CD1c-positive myeloid dendritic cell (primary cell): ENCODE results near the gene ABCC10.
A peak's percentile ranks its signal among the peaks of the same experiment; 100 is the strongest.
"Not testable (repeated sequence)": the region's sequence is repeated elsewhere in the genome, so short reads cannot be mapped to it uniquely, and the experiment has no call there.

ENCODE experiments used
- DNase-seq: peaks from one replicate; pipeline ENCODE4 v3.0.0-alpha.2; 2016; ENCODE audit errors: extremely low spot score

The ABCC10 gene, protein sequence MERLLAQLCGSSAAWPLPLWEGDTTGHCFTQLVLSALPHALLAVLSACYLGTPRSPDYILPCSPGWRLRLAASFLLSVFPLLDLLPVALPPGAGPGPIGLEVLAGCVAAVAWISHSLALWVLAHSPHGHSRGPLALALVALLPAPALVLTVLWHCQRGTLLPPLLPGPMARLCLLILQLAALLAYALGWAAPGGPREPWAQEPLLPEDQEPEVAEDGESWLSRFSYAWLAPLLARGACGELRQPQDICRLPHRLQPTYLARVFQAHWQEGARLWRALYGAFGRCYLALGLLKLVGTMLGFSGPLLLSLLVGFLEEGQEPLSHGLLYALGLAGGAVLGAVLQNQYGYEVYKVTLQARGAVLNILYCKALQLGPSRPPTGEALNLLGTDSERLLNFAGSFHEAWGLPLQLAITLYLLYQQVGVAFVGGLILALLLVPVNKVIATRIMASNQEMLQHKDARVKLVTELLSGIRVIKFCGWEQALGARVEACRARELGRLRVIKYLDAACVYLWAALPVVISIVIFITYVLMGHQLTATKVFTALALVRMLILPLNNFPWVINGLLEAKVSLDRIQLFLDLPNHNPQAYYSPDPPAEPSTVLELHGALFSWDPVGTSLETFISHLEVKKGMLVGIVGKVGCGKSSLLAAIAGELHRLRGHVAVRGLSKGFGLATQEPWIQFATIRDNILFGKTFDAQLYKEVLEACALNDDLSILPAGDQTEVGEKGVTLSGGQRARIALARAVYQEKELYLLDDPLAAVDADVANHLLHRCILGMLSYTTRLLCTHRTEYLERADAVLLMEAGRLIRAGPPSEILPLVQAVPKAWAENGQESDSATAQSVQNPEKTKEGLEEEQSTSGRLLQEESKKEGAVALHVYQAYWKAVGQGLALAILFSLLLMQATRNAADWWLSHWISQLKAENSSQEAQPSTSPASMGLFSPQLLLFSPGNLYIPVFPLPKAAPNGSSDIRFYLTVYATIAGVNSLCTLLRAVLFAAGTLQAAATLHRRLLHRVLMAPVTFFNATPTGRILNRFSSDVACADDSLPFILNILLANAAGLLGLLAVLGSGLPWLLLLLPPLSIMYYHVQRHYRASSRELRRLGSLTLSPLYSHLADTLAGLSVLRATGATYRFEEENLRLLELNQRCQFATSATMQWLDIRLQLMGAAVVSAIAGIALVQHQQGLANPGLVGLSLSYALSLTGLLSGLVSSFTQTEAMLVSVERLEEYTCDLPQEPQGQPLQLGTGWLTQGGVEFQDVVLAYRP (N-terminal part only)

DNA sequence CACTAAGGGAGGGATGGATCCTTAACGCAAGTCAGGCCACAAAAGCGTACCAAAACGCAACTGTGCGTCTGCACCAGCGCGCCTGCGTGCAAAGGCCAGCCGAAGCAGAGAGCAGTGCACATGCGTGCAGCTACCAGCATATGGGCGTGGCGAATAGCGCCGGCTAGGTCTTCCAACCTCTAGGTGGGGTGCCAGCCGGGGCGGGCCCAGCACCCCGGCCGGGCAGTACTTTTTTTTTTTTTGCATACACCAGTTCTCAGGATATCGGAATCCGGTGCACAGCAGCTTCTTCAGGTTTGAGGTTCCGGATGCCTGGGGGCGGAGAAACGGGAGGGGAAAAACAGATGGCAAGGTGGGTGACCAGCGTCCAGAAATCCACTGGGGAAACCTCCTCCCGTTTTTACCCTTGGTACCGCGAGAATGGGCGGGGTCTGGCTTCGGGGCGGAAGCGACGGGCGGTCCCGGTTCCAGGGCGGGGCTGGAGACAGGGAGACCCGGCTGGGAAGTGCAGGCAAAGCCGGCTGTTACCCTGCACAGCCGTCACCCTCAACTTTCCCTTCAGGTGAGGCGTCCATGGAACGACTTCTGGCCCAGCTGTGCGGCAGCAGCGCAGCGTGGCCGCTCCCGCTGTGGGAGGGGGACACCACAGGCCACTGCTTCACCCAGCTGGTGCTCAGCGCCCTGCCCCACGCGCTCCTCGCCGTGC, at the start of gene ABCC10:
ABCC10 (plus strand) TSS at position 136 of the 706 bp plus-strand sequence; CDS start at position 574, 438 bp downstream.
- DNase-seq: peak; percentile 97

DNA sequence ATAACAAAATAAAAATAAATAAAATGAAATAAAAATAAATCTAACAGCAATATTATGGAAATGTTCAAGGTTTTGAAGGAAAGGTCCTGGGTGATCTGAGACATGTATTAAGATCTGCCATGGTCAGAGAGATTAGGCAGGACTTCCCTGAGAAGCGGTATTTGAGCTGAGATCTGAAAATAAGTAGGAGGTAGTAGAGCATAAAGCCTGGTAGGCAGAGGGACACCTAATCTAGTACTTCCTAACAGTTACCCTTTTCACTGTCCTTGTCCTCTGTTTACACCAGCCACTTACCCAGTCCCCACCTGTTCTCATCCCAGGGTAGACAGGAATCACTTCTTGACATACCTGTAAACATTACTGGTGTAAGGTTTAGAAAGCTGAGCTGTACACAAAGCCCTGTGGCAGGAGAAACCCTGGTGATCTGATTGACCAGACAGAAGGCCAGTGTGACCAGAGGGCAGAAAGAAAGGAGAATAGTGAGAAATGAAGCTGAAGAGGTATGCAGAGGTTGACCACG, 49.6 kb upstream of the ABCC10 start:
- no peak for DNase-seq

DNA sequence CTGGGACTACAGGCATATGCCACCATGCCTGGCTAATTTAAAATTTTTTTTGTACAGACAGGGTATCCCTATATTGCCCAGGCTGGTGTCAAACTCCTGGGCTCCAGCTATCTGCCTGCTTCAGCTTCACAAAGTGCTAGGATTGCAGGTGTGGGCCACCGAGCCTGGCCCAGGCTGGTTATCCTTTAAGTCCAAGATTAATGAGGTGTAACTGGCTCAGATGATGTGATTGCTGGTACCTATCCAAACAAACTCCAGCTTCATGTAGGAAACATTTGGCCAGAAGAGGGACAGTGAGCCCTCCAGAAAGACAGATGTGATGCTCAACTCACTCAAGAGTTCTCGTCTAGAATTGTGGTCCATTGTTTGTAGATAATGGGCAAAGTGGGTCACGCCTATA, 48.7 kb upstream of the ABCC10 start:
- DNase-seq: no peak

DNA sequence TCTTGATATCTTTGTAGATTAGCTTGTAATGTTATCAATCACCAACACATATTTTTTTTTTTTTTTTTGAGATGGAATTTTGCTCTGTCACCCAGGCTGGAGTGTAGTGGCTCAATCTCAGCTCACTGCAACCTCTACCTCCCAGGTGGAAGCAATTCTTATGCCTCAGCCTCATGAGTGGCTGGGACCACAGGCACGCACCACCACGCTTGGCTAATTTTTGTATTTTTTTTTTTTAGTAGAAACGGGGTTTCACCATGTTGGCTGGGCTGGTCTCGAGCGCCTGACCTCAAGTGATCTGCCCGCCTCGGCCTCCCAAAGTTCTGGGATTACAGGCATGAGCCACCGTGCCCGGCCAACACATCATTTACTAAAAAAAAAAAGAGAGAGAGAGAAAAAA, 46.5 kb upstream of the ABCC10 start:
- DNase-seq: not testable (repeated sequence)

DNA sequence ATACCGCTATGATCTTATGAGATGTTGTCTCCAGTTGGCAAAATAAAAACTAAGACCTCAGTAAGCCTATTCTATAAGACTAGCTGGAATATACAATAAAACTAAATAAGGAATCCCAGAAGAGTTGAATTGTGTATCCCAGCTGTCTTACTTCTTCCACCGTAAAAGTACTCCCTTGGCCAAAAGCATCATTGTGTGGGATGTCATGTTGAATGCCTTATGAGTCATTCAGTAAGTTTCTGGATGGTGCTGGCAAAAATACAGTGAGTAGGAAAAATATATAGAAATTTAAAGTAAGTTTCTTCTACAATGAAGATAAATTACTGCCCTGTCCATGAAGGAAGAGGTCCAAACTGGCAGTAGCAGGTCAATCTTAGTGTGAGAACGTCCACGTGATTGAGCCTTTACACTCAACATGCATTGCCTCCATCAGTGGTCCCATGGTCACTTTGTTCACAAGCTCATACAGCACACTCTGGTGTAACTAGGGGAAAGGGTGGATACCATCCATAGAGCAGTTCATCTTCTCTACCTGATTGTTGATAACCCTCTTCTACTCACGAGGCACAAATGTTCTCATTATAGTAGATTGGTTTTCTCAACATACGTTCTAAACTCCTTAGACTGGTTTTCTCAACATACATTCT, 44.2 kb upstream of the ABCC10 start:
- DNase-seq: no peak

DNA sequence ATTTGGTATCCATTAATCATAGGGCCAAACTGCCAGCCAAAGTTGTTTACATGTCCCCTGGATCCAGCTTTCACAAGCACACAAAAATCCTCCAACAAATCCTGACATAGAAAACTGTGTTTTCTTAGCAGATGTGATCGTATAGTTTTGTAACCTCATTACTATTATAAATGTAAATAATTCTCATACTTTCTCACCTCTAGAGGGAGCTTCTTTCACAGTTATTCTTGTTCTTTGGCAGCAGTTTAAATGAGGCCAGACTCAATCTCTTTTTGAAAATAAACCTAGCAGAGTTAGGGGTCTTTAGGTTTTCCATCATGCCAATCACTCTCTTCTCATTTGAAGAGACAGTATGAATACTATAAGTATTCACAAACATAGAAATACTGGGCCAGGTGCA, 40.8 kb upstream of the ABCC10 start:
- DNase-seq: no peak

DNA sequence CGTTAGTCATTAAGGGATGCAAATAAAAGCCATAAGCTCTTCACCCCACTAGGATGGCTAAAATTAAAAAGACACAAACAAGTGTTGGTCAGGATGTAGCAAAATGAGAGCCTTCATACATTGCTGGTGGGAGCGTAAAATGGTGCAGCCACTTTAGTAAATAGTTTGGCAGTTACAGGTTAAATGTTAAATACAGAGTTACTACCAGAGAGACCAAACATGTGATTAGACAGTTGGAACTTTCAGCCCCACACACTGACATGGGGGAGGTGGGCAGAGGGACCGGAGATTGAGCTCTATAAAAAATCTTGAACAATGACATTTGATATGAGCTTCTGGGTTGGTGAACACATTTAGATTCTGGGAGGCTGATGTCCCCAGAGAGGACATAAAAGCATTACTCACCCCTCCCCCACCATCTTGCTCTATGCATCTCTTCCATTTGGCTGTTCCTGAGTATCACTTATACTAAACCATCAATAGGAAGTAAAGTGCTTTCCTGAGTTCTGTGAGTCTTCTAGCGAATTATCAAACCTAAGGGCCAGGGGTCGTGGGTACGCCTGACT, 37.5 kb upstream of the ABCC10 start:
- no peak for DNase-seq

DNA sequence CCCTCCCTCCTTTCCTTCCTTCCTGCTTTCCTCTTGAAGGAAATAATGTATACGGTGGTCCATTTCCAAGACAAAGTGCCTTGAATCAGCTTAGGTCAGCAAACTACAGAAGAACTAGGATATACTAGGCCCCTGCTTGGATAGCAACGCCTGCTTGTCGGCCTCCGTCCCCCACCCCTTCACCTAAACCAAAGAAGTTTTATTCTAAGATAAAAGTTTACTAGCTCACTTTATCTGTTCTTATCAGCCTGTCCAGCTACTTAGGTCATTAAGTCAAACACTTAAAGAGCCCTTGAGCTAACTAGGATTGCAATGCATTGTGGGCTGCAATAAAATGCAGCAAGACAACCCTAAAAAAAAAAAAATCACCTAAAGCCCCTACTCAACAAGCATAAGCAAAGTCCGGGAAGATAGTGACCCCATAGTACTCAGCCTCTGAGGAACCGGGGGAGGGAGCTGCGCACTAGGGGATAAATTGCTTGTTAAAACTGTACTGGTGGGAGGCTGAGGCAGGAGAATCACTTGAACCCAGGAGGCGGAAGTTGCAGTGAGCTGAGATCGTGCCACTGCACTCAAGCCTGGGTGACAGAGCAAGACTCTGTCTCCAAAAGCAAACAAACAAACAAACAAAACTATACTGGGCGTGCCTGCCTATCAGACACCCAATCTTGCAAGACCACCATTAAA, 36.4 kb upstream of the ABCC10 start:
- DNase-seq: not testable (repeated sequence)

DNA sequence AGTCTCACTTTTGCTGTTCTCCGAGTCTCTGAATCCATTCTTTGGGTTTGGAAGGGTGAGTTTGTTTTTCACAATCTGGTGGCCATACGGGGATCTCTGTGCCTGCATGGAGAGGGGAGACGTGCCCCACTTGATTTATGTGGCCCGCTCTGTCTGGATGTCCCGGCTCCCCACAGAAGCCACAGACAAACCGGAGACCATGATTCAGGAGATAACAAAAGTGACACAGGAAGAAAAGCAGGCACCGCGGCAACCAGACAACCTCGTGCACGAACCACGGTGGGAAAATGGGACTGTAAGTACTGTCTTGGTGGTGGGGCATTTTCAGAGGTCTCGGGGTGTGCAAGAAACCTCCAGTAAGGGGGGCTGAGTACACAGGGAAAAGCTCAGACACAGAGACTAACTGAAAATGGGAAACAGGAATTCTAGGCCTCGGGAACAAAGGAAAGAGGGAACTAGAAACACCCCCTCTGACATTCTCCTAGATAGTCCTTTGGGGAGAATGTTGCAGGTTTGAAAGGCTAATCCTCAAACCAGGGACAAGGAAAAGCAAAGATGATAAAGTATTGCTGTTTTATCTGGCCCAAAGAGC, 35.8 kb upstream of the ABCC10 start:
- DNase-seq: no peak

DNA sequence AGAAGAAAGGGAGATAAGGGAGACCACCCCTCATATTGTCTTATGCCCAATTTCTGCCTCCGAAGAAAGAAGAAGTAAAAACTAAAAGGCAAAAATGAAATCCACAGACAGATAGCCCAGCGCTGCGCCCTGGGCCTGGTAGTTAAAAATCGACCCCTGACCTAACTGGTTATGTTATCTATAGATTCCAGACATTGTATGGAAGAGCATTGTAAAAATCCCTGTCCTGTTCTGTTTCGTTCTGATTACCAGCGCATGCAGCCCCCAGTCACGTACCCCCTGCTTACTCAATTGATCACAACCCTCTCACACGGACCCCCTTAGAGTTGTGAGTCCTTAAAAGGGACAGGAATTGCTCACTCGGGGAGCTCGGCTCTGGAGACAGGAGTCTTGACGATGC, 34.2 kb upstream of the ABCC10 start:
- DNase-seq: not testable (repeated sequence)

DNA sequence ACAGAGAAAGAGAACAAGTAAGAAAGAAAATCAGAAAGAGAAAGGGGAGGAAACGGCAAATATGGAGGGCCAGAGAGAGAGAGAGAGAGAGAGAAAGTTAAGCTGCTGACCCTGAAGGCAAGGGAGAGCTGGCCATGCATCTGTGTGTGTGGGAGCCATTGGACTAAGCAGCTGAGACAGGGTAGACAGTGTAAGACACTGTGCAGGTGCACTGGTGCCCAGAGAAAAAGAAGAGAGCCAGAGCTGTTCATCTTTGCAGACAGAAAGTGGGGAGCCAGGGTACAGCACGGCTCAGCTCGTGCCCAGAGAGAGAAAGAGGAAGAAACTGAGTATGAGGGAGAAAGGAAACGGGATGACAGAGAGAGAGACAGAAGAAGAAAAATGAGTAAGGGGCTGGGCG, 33.7 kb upstream of the ABCC10 start:
- no peak for DNase-seq

DNA sequence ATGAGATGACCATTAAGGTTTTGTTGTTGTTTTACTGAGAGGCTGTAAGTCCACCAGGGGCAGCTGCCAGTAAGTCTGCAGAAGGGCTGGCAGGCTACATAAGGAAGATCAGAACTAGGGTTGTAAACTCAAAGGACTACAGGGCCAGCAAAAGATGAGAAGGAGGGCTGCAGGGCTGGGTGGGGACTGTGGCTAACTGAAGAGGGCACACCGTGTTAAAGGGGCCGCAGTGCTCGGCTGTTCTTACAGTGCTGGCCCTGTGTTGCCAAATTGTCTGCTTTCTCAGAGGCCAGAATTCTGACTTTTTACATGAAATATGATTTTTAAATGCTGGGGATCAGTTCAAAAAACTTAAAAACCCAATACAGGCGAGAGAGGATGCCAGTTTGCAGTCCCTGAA, 32.4 kb upstream of the ABCC10 start:
- DNase-seq: no peak

DNA sequence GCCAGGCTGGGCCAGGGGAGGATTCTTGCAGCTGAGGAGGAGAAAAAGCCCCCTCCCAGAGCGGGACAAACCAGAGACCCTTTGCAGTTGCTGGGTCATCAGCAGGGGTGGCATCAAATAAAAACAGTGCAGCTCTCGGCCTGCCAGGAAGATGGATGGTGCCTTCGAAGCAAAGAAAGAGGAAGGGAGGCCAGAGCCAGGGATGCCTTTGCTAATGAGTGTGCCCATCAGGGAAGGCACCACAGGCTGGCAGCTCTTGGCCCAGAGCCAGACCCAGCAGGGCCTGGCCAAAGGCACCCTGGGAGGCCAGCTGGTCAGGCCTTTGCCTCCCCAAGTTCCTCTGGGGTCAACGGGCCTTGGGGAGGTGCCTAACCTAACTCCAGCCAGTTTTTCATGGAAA, 31.6 kb upstream of the ABCC10 start:
- no peak for DNase-seq

DNA sequence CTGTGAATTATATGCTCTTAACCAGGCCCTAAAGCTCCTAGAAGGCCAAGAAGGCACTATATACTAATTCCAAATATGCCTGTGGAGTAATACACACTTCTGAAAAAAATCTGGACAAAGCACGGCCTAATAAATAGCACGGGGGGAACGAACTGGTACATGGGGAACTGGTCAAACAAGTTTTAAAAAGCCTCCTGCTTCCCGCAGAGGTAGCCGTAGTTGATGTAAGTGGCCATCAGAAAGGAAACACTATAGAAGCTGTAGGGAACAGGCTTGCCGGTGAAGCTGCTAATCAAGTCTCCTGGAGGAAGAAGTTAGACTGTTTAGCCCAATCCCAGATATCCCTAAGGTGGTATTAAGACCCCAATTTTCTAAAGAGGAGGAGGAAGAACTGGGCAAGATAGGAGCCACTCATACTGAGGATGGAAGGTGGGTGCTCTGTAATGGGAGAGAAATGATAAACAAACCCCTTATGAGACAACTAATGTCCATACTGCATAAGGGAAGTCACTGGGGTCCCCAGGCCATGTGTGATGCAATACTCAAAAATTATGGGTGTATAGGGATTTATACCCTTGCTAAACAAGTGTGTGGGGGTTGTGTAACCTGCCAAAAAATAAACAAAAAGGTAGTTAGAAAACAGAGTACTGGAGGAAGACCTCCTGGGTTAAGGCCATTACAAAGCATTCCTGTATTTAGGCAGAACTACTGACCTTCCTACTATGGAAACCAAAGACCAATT, 30.8 kb upstream of the ABCC10 start:
- DNase-seq: no peak

DNA sequence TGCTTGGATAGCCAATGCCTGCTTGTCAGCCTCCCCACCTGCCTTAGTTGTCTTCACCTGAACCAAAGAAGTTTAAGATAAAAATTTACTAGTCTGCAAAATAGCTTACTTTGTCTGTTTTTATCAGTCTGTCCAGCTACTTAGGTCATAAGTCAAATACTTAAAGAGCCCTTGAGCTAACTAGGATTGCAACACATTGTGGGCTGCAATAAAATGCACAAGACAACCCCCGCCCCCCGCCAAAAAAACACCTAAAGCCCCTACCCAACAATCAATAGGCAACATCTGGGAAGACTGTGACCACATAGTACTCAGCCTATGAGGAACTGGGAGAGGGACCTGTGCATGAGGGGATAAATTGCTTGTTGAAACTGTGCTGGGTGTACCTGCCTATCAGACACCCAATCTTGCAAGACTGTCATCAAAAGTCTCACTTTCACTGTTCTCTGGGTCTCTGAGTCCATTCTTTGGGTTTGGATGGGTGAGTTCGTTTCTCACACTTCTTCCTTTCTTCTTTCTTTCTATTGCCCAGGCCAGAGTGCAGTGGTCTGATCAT, 27.3 kb upstream of the ABCC10 start:
- no peak for DNase-seq

DNA sequence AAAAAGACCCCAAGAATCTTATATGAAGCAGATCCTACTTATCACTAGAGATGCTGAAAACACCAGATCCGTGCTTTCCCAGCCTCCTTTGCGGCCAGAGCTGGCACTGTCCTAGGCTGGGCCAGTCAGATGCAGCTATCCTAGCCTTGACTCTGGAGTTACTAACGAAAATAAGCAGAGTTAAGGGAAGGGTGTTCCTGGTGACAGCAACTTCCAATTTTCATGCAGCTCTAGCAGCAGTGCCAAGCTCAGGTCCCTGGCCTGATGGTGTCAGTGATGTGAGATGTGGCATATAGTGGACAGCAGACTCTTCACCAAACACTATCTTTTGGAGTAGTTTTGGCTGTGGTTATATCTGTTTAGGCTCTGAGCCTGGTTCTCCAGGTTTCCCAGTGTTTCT, 25.6 kb upstream of the ABCC10 start:
- no peak for DNase-seq

DNA sequence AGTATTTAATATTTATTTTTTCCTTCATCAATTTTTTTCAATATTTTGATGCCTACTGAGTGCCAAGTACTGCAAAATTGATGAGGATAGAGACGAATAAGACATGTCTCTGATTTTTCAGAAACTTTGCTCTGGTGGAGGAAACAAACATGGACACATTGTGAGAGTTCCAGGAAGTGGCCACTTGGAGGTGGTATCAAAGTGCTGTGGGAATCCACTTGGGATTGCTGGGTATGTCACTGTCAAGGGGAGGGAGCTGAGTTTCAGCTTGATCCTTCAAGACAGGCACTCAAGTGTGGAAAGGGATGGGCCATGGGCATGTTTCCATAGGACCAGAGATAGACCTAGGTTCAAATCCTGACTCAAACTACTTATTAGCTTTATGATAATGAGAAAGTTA, 24.5 kb upstream of the ABCC10 start:
- DNase-seq: no peak

DNA sequence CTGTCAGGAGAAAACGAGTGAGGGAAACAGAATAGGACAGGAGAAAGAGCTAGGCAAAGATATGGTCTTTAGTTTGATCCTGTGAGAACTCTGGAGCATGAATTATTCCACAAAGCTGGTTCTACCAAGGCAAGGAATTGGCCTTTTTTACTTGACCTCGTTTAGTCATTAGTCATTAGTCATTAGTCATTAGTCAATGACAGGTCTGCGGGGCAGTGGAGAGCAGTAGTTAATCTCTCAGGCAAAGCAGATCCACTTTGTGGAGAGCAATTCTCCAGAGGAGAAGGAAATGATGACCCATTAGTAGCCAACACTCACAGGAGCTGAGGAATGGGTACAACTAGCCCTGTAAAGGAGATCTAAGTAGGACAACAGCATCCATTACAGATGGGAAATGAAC, 22.0 kb upstream of the ABCC10 start:
- no peak for DNase-seq
